ENCODE data around the gene CEP72.
"Not testable (repeated sequence)": the region's sequence is repeated elsewhere in the genome, so short reads cannot be mapped to it uniquely, and the experiment has no call there.

Gene CEP72

DNA sequence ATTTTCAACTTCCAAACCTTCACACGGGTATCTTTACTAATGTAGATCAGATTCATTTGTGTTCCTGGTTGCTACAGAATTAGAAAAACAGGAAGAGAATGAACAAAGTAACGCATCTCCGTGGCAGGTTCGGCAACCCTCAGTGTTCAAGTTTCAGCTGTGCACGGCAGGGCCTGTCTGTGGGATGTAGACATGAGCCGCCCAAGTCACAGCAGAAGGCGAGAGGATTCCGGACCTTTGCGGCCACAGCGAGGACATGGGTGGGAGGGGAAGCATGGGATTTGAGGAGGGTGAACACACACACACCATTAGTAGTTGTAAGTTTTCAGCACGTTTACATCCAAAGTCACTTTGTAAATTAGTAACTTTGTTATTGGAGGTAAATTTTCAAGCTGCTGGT, 31.7 kb upstream of the CEP72 start:
- DNase-seq (ENCODE audit: low read depth, low spot score), result no peak

DNA sequence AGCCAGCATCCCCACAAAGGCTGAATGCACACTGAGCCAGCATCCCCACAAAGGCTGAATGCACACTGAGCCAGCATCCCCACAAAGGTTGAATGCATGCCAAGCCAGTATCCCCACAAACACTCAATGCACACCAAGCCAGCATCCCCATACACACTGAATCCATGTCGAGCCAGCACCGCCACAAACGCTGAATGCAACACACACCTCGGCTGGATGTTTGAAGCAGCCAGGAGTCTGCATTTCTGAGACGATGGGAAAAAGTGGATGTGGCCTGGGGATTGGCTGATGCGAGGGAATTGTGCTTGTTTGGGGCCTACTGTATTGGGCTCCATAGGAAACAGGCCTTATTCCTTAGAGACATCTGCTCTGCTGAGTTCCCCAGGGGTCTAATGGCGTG, 30.9 kb upstream of the CEP72 start:
- no peak for DNase-seq (ENCODE audit: low read depth, low spot score)

DNA sequence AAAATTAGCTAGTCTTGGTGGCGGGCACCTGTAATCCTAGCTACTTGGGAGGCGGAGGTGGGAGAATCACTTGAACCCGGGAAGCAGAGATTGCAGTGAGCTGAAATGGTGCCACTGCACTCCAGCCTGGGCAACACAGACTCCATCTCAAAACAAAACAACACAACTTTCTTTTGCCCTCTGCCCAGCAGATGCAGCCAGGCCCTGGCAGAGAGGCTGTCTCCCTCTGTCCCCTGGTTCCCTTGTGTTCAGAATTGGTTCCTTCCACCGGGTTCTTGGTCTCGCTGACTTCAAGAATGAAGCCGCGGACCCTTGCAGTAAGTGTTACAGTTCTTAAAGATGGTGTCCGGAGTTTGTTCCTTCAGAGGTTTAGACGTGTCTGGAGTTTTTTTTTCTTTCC, 30.2 kb upstream of the CEP72 start:
- DNase-seq (ENCODE audit: low read depth, low spot score), result no peak

DNA sequence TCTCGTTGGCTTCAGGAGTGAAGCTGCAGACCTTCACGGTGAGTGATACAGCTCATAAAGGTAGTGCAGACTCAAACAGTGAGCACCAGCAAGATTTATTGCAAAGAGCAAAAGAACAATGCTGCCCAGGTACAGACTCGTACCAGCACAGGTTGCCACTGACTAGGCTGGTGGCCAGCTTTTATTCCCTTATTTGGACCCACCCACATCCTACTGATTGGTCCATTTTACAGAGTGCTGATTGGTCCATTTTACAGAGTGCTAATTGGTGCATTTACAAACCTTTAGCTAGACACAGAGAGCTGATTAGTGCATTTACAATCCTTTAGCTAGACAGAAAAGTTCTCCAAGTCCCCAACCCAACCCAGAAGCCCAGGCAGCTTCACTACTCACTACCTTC, 29.7 kb upstream of the CEP72 start:
- DNase-seq (ENCODE audit: low read depth, low spot score), result not testable (repeated sequence)

DNA sequence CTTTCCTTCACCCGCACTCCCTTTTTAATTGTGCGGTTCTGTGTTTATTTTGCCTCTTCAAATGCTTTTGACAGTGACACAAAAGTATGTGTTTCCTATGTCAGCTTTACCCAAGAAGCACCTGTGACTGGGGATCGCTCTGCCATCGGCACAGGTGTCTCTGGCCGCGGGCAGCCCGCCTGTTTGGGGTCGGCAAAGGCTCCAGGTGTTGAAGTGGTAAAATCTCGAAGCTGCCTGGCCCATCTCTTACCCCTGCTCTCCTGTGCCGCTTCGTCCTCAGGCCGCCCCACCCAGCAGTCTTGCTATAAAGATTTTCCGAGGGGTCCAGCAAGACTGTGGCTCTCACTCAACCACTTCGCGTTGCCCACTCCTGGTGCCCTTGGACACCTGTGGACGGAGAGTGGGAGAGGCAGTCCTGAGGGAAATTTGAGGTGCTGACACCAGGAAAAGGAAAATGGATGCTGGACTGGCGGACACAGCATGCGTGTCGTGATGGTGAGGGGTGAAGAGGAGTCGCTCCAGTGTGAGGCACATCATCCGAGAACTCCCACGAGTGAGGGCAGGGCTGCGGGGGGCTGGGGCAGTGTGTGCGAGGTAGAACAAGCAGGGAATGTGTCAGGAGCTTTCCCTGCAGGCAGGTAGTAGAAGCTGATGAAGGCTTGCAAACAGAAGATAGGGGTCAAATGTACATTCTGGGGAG, 29.1 kb upstream of the CEP72 start:
- DNase-seq (ENCODE audit: low read depth, low spot score), result no peak

DNA sequence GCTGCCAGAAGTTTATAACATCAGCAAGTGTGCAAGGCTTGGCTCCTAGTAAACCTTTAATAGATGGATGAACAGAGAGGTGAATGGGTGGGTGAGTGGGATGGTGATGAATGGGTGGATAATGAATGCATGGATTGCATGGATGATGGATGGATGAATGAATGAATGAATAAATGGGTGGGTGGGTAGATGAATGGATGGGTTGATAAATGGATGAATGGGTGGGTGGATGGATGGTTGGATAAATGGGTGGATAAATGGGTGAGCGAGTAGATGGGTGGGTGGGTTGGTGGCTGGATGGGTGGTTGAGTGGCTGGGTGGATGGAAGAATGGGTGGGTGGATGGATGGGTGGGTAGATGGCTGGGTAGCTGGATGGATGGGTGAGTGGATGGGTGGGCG, 28.5 kb upstream of the CEP72 start:
- DNase-seq (ENCODE audit: low read depth, low spot score), result no peak

DNA sequence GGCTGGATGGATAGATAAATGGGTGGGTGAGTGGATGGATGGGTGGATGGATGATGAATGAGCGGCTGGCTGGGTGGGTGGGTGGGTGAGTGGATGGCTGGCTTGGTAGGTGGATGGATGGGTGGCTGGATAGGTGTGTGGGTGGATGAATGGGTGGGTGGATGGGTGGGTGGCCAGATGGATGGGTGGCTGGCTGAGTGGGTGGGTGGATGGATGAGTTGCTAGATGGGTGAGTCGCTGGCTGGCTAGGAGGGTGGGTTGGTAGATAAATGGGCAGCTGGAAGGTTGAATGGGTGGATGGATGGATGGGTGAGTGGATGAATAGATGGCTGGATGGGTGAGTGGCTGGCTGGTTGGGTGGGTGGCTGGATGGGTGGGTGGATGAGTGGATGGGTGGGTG, 27.9 kb upstream of the CEP72 start:
- DNase-seq (ENCODE audit: low read depth, low spot score), result no peak

DNA sequence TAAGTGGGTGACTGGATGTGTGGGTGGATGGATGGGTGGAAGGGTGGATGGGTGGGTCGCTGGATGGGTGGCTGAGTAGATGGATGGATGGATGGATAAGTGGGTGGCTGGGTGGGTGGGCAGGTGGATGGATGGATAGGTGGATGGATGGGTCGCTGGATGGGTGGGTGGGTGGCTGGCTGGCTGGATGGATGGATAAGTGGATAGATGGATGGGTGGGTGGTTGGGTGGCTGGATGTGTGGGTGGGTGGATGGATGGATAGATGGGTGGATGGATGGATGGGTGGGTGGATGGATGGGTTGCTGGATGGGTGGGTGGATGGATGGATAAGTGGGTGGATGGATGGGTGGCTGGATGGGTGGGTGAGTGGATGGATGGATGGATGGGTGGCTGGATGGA, 27.3 kb upstream of the CEP72 start:
- DNase-seq (ENCODE audit: low read depth, low spot score), result no peak

DNA sequence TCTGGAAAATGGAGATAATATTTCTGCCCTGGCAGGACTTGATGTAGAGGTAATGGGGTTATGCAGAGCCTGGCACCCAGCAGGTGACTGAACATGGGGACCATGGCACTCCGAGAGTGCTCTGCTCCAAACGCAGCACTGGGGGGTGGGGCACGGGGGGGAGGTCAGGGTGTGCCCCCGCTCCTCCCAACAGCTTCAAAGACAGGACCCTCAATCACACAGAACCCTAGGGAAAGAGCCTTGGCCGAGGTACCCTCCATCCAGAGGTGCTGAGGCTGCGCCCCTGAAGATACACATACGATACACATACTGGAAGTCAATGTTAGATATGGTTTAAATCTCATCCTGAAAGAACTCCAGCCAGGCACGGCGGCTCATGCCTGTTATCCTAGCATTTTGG, 26.6 kb upstream of the CEP72 start:
- DNase-seq (ENCODE audit: low read depth, low spot score), result no peak

DNA sequence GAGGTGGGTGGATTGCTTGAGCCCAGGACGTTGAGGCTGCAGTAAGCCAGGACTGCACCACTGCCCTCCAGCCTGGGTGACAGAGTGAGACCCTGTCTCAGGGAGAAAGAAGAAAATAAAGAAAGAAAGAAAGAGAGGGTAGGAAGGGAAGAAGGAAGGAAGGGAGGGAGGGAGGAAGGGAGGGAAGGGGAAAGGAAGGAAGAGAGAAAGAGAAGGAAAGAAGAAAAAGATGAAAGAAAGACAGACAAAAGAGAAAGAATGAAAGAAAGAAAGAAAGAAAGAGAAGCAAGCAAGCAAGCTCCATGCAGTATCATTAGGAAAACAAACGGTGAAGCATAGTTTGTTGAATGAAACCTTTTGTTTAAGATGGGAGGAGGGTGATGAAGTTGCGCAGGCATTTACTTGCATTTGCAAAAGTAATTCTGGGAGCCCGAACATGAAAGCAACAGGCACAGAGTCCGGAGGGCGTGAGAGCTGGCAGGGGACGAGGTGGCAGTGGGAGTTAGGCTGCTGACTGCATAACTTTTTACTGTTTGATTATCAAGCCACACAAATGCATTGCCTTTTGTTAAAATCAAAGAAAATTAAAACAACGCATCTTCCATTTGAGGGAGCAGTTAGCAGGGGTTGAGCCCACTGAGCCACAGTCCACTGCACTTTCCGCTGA, 26.0 kb upstream of the CEP72 start:
- DNase-seq (ENCODE audit: low read depth, low spot score), result no peak

DNA sequence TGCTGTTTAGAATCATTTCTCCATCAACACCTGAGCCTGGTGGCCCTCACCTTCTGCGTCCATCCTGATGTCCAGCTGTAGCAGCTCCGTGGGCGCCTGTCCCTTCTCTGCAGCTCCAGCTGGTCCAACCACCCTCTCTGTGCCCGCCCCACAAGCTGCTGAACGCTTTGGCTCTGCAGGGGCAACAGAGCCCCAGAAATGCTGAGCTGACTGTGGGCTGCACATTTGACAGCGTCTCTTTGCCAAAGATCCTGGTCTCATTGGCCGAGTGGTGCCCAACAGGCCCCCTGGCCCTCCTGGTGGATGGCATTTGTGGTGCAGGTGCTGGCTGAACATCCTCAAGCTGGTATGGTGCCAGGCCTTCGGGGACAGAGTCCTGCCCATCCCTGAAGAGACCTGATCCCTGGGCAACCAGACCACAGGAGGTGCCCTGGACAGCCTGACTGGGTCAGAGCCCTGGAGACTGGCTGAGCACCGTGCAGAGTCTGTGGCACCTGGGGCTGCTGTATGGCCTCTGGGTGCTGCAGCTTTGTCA, 25.3 kb upstream of the CEP72 start:
- no peak for DNase-seq (ENCODE audit: low read depth, low spot score)

DNA sequence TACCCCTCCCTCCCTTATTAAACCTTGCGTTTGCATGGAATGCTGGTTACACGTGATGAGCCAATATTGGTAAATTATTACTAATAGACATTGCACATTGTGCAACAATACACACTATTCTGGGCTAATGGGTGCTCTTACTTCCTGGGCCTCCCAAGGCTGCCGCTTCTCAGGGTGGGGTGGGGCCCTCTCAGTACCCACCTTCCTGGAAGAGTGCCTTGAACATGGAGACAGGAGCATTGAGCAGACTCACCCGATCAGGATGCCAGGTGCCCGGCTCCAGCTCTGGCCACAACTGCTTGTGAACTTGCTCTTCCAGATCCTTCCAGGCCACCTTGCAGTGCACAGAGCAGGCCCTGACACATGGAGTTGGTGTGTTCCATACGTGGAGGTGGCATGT, 24.7 kb upstream of the CEP72 start:
- no peak for DNase-seq (ENCODE audit: low read depth, low spot score)

DNA sequence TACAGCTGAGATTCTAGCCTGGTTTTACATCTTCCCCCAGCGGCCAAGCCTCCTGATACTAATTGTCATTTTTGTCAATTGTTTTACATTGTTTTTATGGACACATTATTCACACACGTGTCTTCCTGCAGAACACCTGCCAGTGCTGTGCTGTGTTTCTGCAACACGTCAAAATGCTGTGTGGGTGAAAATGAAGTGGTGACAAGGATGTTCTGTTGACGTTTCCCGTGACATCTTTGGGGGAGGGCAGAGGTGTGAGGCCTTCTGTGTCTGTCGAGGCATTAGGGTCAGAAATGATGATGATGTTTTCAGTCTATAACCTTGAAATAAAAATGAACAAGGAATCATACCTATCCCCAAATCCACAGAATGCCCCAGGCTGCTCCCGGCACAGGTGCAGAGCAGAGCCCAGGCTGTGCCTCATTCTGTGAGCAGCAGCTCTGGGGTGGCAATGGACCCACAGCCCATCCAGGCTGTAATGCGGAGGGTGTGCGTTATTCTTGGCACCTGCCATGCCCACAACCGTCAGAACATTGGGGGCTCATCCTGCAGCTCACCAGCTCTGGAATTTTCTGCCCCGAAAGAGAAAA, 23.6 kb upstream of the CEP72 start:
- DNase-seq (ENCODE audit: low read depth, low spot score), result no peak

DNA sequence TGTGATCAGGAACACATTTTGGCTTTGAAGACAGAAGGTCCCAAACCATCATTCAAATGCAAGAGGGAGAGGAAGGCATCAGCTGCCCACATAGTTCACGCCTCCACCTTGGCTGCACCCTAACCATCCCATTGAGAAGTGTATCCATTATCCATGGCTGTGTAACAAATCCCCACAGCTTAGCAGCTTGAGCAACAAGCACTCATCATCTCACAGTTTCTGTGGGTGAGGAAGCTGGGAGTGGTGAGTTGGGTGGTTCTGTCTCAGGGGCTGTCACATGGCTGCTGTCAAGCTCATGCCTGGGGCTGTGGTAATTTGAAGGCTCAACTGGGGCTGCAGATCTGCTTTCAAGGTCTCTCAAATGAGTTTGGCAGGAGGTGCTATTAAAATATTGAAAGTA, 23.0 kb upstream of the CEP72 start:
- DNase-seq (ENCODE audit: low read depth, low spot score), result no peak

DNA sequence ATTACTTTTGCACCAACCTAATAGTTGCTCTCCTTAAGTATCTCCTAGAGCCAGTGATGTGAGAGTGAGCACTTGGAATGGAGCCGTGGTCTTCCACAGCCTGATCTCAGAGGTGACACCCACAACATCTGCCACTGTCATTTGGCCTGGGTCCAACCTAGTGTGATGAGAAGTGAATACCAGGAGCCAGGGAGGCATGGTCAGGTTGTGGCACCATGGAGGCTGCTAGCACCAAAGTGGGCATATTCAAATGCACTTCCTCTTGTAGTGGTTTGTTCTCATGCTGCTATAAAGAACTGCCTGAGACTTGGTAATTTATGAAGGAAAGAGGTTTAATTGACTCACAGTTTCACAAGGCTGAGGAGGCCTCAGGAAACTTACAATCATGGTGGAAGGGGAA, 22.6 kb upstream of the CEP72 start:
- DNase-seq (ENCODE audit: low read depth, low spot score), result no peak

DNA sequence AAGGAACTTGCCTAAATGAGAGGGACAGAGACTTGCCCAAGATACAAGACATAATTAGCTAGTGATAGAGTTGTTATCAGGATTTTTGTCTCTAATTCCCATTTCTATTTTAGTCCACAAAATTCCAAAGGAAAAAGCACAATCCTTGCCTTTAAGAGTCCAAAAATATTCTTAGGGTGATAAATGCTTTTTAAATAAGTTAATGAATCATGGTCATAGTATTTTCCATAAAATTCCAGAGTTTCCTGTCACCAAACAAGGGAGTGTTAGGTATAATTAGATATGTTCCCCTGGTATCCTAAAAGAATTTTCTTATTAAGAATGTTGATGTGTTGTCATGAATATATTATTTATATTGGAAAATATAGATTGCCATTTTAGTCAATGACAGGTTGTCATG, 21.8 kb upstream of the CEP72 start:
- no peak for DNase-seq (ENCODE audit: low read depth, low spot score)

DNA sequence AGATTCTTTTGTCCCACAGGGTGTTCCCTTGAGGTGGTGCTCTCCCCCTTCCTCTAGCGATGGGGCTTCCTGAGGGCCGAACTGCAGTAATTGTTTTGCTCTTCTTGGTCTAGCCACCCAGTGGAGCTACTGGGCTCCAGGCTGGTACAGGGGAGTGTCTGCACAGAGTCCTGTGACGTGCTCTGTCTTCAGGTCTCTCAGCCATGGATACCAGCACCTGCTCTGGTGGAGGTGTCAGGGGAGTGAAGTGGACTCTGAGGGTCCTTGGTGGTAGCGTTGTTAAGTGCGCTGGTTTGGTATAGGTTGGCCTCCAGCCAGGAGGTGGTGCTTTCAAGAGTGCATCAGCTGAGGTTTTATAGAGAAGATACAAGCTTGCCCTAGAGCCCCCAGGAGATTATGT, 20.4 kb upstream of the CEP72 start:
- no peak for DNase-seq (ENCODE audit: low read depth, low spot score)

DNA sequence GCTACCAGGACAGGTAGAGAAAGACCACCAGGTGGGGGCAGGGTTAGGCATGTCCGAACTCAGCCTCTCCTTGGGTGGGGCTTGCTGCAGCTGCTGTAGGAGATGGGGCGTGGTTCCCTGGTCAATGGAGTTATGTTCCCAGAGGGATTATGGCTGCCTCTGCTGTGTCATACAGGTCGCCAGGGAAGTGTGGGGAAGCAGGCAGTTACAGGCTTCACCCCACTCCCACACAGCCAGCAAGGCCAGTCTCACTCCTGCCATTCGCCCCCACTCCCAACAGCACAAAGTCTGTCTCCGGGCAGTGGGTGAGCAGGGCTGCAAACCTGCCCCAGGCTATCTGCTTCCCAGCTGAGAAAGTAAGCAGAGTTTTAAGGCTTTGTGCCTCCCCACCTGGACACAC, 20.0 kb upstream of the CEP72 start:
- DNase-seq (ENCODE audit: low read depth, low spot score), result no peak

DNA sequence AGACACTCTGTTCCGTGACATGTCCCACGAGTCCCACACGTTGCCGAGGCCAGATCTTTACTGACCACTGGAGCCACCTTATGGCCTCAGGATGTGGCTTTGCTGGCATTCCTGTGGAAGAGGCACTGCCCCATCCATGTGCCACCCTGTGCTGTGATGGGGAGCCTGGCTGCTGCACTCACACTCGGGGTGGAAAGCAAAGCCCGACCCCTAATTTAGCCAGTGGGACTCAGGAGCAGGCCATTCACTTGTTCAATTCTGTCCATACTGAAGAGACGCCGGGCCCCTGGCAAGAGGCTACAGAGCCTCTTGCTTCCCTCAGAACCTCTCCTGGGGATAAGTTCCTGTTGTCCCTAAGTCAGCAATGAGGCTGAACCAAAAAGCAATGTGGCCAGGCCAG, 18.6 kb upstream of the CEP72 start:
- no peak for DNase-seq (ENCODE audit: low read depth, low spot score)

DNA sequence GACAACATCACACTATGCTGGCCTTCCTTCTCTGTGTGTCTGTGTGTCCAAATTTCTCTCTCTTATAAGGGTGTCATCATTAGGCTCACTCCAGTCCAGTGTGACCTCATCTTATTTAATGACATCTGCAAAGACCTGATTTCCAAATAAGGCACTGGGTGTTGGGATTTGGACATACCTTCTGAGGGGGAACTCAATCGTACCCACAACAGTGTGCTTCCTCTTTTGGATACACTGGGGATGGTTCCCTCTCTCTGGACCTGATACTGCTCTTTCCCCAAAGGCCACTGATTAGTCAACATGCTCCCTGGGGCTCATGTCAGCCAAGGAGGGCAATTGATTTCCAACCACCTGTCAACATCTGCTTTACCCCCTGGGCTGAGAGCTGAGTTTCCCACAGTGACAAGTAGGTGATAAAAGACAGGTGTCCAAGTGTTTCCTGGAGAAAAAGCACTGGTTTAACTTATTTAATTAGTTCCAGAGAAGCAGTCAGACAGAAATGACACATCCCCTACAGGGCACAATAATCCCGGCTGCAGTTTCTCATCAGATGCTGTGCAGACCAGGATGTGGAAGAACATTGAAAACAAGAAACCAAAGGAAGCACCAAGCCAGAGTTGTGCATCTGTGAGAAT, 17.8 kb upstream of the CEP72 start:
- DNase-seq (ENCODE audit: low read depth, low spot score), result no peak

DNA sequence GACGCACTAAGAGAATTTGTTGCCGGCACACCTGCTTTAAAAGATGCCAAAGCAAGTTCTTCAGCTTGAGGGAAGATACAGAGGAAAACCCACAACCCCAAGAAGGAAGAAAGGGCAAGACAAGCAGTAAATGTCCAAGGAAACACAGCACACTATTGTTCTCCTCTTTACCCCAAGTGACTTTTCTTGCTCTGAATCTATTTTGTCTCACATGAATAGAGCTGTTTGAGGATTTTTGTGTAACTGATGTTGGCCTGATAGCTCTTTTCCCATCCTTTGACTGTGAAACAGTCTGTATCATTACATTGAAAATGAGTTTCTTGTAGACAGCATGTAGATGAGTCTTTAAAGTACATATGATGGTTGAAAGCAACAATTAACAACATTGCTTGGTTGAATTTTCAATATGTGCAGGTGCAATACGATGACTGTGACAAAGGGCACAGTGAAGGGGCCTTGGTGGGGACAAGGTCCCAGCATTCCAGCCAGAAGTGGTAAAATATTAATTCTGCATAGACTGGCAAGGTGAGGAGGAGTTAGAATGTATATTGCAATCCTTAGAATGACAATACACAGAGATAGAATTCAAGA, 16.8 kb upstream of the CEP72 start:
- no peak for DNase-seq (ENCODE audit: low read depth, low spot score)

DNA sequence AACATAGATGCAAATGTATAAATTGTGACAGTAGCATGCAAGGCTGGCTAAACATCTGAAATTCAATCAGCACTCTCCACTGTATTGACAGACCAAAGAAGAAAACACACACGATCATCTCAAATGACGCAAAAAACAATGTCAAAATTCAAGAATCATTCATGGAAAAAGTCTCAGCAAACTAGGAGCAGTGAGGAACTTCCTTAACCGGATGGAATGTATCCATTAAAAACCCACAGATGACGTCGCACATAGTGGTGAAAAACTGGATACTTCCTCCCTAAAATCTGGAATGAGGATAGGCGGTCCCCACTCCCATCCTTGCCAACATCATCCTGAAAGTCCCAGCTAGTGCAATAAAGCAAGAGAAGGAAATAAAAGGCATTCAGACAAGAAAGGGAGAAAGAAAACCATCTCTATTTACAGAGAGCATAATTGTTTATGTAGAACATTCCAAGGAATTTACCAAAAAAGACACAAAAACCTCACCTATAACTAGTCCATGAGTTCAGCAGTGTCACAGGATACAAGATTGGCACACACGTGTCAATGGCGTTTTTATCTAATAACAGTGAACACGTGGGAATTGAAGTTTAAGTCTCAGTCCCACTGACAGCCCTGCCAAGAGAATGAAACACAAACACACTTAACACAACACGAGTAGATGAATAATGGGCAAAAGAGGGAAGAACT, 14.1 kb upstream of the CEP72 start:
- no peak for DNase-seq (ENCODE audit: low read depth, low spot score)

Measured in brain pericyte (primary cell).